GM12873 (cell line): Measurements from ENCODE around the gene HDAC10.

Experiments used
- TF ChIP-seq, protein P1 (sequence below): IDR thresholded peaks from 2 replicates; pipeline ENCODE4 v1.5.1; 2012; ENCODE audit warnings: low read depth, mild to moderate bottlenecking, moderate library complexity, low read length, control low read depth; ENCODE audit not compliant: insufficient read depth; ENCODE audit errors: missing control alignments

Gene HDAC10

DNA sequence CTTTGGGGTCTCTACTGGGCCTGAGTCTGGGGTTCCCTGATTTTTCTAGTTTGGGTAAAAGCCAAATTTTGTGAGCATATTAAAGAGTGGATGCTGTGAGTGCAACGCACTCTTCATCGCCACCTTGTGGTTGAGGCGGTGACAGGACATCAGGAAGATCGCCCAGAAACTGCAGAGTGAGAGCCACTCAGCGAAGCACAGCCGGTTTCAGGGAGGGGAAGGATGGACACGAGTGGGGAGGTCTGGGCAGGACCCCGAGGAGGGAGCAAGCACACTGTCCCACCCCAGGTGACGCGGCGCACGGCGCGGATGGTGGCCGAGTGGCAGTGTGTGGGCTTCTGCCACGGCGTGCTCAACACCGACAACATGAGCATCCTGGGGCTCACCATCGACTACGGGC, 41.2 kb downstream of the HDAC10 start:
- TF ChIP-seq, protein P1, sequence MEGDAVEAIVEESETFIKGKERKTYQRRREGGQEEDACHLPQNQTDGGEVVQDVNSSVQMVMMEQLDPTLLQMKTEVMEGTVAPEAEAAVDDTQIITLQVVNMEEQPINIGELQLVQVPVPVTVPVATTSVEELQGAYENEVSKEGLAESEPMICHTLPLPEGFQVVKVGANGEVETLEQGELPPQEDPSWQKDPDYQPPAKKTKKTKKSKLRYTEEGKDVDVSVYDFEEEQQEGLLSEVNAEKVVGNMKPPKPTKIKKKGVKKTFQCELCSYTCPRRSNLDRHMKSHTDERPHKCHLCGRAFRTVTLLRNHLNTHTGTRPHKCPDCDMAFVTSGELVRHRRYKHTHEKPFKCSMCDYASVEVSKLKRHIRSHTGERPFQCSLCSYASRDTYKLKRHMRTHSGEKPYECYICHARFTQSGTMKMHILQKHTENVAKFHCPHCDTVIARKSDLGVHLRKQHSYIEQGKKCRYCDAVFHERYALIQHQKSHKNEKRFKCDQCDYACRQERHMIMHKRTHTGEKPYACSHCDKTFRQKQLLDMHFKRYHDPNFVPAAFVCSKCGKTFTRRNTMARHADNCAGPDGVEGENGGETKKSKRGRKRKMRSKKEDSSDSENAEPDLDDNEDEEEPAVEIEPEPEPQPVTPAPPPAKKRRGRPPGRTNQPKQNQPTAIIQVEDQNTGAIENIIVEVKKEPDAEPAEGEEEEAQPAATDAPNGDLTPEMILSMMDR = peak; percentile 92

DNA sequence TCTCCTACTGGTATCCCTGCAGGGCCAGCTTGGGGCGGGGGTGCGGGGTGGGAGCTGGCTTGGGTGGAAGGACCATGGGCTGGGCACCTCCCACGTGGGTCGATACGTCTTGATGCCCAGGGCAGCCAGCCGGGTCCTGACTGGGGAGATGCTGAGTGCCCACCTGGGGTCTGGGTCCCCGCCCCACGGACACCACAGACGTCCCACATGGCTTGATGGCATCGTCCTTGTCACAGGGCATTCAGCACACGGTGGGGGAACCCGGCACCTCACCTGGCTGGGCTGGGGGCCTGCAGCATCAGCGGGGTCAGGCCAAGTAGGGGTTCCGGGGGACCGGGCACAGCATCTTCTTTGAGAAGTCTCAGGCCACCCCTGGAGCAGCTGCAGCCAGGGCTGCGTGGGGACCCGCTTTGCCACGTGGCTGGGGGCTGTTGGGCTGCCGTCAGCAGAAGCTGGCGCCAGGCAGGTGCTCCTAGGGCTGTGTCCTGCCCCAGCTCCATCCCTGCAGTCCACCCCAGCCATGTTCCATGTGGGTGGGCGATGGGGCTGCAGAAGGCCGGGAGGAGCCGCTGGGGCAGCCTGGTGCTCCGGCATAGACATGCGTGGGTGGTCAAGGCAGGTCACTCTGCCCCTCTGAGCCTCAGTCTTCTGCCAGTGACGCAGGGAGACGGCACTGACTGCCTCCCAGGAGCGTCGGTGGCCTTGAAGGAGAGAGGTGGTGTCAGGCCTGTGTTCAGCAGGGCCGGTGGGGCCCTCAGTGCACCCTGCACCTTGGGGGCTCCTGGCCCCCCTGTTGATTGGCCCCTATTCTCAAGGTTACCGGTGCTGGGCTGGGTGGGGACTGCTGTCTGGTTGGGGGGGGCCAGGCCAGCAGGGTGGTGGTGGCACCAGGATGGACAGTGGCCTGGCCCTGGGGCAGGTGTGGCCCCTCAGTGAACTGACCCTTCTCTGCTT, 41.8 kb downstream of the HDAC10 start:
- TF ChIP-seq, protein P1 = no peak

DNA sequence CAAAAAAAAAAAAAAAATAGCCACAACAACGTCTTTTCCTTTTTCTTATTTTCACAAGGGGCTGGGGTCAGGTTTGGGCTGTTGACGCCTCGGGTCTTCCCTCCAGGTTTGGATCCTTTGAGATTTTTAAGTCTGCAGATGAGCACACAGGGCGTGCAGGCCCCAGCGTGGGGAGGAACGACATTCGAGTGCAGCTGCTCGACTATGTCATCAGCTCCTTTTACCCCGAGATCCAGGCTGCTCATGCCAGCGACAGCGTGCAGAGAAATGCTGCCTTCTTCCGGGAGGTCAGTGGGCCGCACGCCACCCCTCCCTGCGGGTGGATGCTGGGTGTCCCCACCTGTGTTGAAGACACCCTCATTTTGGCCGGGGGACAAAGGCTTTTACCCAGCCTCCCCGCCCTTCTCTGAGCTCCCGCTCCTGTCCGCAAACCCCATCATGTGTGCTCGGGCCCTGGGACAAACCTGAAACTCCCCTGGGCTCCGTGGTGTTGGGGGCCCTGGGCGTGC, 42.6 kb downstream of the HDAC10 start:
- TF ChIP-seq, protein P1 = no peak

DNA sequence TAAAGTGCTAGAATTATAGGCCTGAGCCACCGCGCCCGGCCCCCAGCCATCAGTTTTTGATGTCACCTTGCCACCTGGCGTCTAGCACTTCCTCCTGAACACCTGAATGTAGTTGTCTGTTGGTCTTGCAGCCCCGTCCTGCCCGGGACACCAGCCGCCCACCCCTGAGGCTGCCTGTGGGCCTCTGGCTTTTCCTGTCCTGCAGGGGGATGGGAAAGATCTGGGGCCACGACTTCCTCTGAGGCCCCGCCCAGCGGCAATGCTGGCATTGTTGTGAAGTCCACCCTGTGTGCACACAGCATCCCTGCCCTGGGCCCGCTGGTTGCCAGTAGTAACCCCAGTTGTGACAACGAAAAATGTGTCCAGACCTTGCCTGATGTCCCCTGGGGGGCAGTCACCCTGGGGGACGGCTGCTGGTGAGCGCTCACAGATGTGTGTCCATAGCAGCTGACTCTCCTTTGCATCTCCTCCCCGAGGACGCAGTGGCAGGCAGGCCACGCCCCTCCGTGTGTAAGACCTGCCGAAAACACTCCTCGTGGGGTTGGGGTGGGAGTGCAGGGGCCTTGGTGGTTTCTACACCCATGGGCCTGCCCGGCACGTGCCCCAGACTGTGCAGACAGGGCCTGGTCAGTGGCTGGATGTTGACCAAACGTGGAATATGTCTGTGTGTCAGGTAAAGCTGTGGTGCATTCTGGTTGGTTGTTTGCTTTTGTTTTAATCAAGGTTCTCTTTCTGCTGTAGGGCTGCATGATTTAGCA, 43.5 kb downstream of the HDAC10 start:
- TF ChIP-seq, protein P1 = no peak

DNA sequence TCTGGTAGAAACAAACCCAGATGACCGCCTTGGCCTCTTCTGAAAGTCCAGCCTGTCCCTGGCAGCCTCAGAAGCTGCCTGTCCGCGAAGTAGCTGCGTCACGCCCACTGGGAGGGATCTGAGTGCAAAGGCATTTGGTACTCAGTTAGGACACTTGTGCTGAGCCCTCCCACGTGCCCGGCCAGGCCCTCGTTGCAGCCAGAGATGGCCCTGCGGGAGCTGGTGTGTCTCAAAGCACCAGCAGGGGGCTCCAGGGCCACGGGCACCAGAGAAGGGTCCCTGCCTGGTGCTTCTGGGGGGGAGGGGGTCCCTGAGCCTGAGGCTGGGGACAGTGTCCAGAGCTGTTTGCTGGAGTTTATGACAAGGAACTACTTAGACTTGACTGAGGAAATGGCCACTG, 44.5 kb downstream of the HDAC10 start:
- TF ChIP-seq, protein P1 = peak; percentile 50

DNA sequence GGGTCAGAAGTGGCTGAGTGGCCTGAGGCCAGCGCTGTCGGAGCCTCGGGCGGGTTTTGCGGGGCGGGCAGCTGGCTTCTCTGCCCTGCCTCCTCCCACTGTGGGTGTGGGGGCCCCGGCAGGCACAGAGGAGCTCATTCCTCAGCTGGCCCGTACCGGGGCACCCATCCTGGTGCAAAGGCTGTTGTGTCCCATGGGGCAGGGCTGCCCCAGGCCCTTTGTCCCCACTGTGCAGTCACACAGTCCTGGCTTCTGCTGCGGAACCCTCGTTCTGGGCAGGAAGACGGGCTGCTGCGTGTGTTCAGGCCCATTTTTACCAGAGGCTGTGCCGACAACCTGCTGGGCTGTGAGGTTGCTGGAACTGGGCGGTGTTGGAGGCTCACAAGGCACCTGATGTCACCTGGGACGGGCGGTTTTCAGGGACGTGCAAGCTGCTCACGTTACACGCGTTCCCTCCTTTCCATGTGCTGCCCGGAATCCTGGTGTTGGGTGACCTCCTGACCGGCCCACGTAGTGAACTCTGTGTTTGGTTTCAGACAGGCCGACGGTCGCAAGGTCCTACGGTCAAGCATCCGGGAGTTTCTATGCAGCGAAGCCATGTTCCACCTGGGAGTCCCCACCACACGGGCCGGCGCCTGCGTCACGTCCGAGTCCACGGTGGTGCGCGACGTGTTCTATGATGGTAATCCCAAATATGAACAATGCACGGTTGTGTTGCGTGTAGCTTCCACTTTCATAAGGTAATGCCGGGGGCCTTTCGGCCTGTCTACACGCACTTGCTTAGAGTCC, 45.1 kb downstream of the HDAC10 start:
- TF ChIP-seq, protein P1 = no peak
